H1 (cell line): ENCODE results near the gene VTI1B. TPM values are rescaled to one million over a fixed set of nuclear protein-coding genes. Genes with fewer than 3 reads are reported as not detected.

Source experiments
- CTCF ChIA-PET: fragments of 300-600 bp; sonication (Branson Sonifier 250); formaldehyde crosslinking; loops from one replicate; lab custom pipeline; 2021; ENCODE audit not compliant: partially characterized antibody; lab: Charles Lee
- POLR2A ChIA-PET: fragments of 300-600 bp; sonication (Branson Sonifier 250); formaldehyde crosslinking; loops from one replicate; lab custom pipeline; 2021; ENCODE audit warnings: inconsistent platforms; ENCODE audit not compliant: partially characterized antibody; lab: Charles Lee
- DNase-seq, 2 experiments: peaks; one replicate each; pipeline versions ENCODE4 v3.0.0 to v3.0.0-alpha.2; 2010 to 2022; ENCODE audit warnings: low spot score in 2 of 2, low read depth in 1 of 2, mixed read lengths in 1 of 2
- FAIRE-seq: peaks from 2 replicates; lab custom pipeline; 2011; peaks lifted over from hg19 to GRCh38; lab: Jason Lieb, UNC
- H2AFZ ChIP-seq: 2 replicates; pipeline ENCODE4 v1.8.1; 2012; ENCODE audit warnings: low read length, inconsistent platforms
- H2AK5ac ChIP-seq: 2 replicates; pipeline ENCODE4 v1.6.1; 2013; ENCODE audit warnings: low read depth, low read length
- H2BK120ac ChIP-seq: replicated peaks from 2 replicates; pipeline ENCODE3; 2013; ENCODE audit warnings: low read depth, low read length, inconsistent platforms
- H2BK12ac ChIP-seq: 2 replicates; pipeline ENCODE4 v1.6.1; 2013; ENCODE audit warnings: low read depth, low read length
- H2BK15ac ChIP-seq: 2 replicates; pipeline ENCODE4 v1.6.1; 2013; ENCODE audit warnings: low read length
- H2BK20ac ChIP-seq: 2 replicates; pipeline ENCODE4 v1.6.1; 2013; ENCODE audit warnings: low read length
- H2BK5ac ChIP-seq: 2 replicates; pipeline ENCODE4 v1.6.1; 2013; ENCODE audit warnings: low read depth, low read length
- H3K14ac ChIP-seq: 2 replicates; pipeline ENCODE4 v1.6.1; 2013; ENCODE audit warnings: inconsistent platforms; ENCODE audit not compliant: insufficient read length
- H3K18ac ChIP-seq: 2 replicates; pipeline ENCODE4 v1.6.1; 2013; ENCODE audit warnings: low read length; ENCODE audit errors: extremely low read depth
- H3K23ac ChIP-seq: 2 replicates; pipeline ENCODE4 v1.6.1; 2013; ENCODE audit warnings: inconsistent platforms; ENCODE audit not compliant: insufficient read length
- H3K23me2 ChIP-seq: 2 replicates; pipeline ENCODE4 v1.6.1; 2013; ENCODE audit warnings: low read depth, low read length
- H3K27ac ChIP-seq: 2 replicates; pipeline ENCODE4 v1.6.1; 2011; ENCODE audit warnings: low read depth, low read length, inconsistent platforms
- H3K27me3 ChIP-seq, 4 experiments: replicated peaks in 1 of 4; 1 replicate in 1 of 4; 2 replicates in 3 of 4; pipeline versions ENCODE4 v1.6.1 to v1.8.1; 2011 to 2013; ENCODE audit warnings: low read length in 3 of 4, mild to moderate bottlenecking in 3 of 4, inconsistent platforms in 2 of 4, mixed read lengths in 2 of 4, moderate library complexity in 1 of 4; ENCODE audit not compliant: control insufficient read depth in 3 of 4, insufficient read depth in 3 of 4; ENCODE audit errors: extremely low read depth in 1 of 4
- H3K36me3 ChIP-seq, 4 experiments: 2 replicates each; pipeline versions ENCODE4 v1.6.1 to v1.8.1; 2011 to 2013; ENCODE audit warnings: mild to moderate bottlenecking in 4 of 4, low read length in 3 of 4, moderate library complexity in 2 of 4, control low read depth in 1 of 4, inconsistent platforms in 1 of 4; ENCODE audit not compliant: insufficient read depth in 4 of 4, control insufficient read depth in 2 of 4
- H3K4ac ChIP-seq: replicated peaks from 2 replicates; pipeline ENCODE3; 2013; ENCODE audit warnings: low read length, low read depth, mixed read lengths, inconsistent platforms; ENCODE audit not compliant: insufficient read length
- H3K4me1 ChIP-seq, 4 experiments: replicated peaks in 1 of 4; 1 replicate in 1 of 4; 2 replicates in 3 of 4; pipeline versions ENCODE4 v1.6.1 to v1.8.1; 2011 to 2013; ENCODE audit warnings: low read length in 3 of 4, inconsistent platforms in 2 of 4, mixed read lengths in 1 of 4; ENCODE audit not compliant: insufficient read depth in 4 of 4, control insufficient read depth in 3 of 4
- H3K4me2 ChIP-seq, 2 experiments: 2 replicates each; pipeline versions ENCODE4 v1.6.1 to v1.8.1; 2011 to 2013; ENCODE audit warnings: low read depth in 2 of 2, low read length in 2 of 2, control low read depth in 1 of 2, inconsistent platforms in 1 of 2, mild to moderate bottlenecking in 1 of 2; ENCODE audit not compliant: insufficient read depth in 1 of 2
- H3K4me3 ChIP-seq, 4 experiments: fragments of 200-600, 300-600 bp in 1 of 4; sonication (generic), shearing (Covaris generic), sonication (Bioruptor Twin) in 1 of 4; 2 replicates each; pipeline versions ENCODE4 v1.5.1 to v1.8.1; 2011 to 2016; ENCODE audit warnings: low read length in 4 of 4, low read depth in 3 of 4, control low read depth in 2 of 4, inconsistent platforms in 2 of 4, mild to moderate bottlenecking in 2 of 4, mixed read lengths in 1 of 4, moderate library complexity in 1 of 4; ENCODE audit not compliant: insufficient read depth in 2 of 4; ENCODE audit errors: extremely low read depth in 1 of 4
- H3K56ac ChIP-seq: replicated peaks from 2 replicates; pipeline ENCODE3; 2013; ENCODE audit warnings: low read depth, mild to moderate bottlenecking, mixed read lengths, low read length, inconsistent platforms; ENCODE audit not compliant: insufficient read length
- H3K79me1 ChIP-seq: 2 replicates; pipeline ENCODE4 v1.6.1; 2013; ENCODE audit warnings: low read depth, low read length, control low read depth
- H3K79me2 ChIP-seq, 2 experiments: 2 replicates each; pipeline versions ENCODE4 v1.6.1 to v1.8.1; 2012 to 2013; ENCODE audit warnings: low read length in 2 of 2, mild to moderate bottlenecking in 2 of 2, inconsistent platforms in 1 of 2; ENCODE audit not compliant: insufficient read depth in 2 of 2, control insufficient read depth in 1 of 2
- H3K9ac ChIP-seq, 4 experiments: replicated peaks in 1 of 4; 1 replicate in 1 of 4; 2 replicates in 3 of 4; pipeline versions ENCODE4 v1.6.1 to v1.8.1; 2011 to 2013; ENCODE audit warnings: low read depth in 3 of 4, low read length in 3 of 4, control low read depth in 2 of 4, mild to moderate bottlenecking in 2 of 4, moderate library complexity in 2 of 4, inconsistent platforms in 1 of 4; ENCODE audit errors: extremely low read depth in 1 of 4
- H3K9me3 ChIP-seq, 2 experiments: 2 replicates each; pipeline versions ENCODE4 v1.6.1 to v1.8.1; 2012 to 2013; ENCODE audit warnings: mild to moderate bottlenecking in 2 of 2, moderate library complexity in 2 of 2, control low read depth in 1 of 2, inconsistent platforms in 1 of 2, low read depth in 1 of 2, low read length in 1 of 2, mixed read lengths in 1 of 2; ENCODE audit not compliant: insufficient read depth in 2 of 2
- H4K20me1 ChIP-seq, 2 experiments: replicated peaks in 1 of 2; 2 replicates each; pipeline versions ENCODE3 to v1.8.1; 2011 to 2013; ENCODE audit warnings: inconsistent platforms in 2 of 2, low read length in 2 of 2, mild to moderate bottlenecking in 1 of 2; ENCODE audit not compliant: insufficient read depth in 2 of 2, control insufficient read depth in 1 of 2
- H4K5ac ChIP-seq: 2 replicates; pipeline ENCODE4 v1.6.1; 2013; ENCODE audit warnings: low read length, low read depth, mixed read lengths, inconsistent platforms; ENCODE audit not compliant: insufficient read length
- H4K8ac ChIP-seq: 2 replicates; pipeline ENCODE4 v1.8.0; 2013; ENCODE audit warnings: mild to moderate bottlenecking, moderate library complexity, low read length, inconsistent platforms; ENCODE audit not compliant: insufficient read depth; ENCODE audit errors: extremely low read depth
- H4K91ac ChIP-seq: replicated peaks from 2 replicates; pipeline ENCODE3; 2013; ENCODE audit warnings: low read length, mixed read lengths, inconsistent platforms; ENCODE audit not compliant: insufficient read length
- PHF8 ChIP-seq: fragments of 200-600 bp; sonication (generic); conservative IDR thresholded peaks from 2 replicates; pipeline ENCODE4 v1.7.1; 2012; ENCODE audit warnings: low read depth, mild to moderate bottlenecking, inconsistent platforms, low read length, moderate library complexity
- WGBS, 2 experiments: shearing (Covaris generic) in 1 of 2; methylation state at CpG; one replicate each; pipeline versions ENCODE4 v1.1.6 to v1.1.7; 2013 to 2015; ENCODE audit warnings: low lambda C conversion rate in 2 of 2, mixed read lengths in 2 of 2, inconsistent platforms in 1 of 2, low coverage in 1 of 2, missing lambda C conversion rate in 1 of 2; ENCODE audit not compliant: insufficient replicate concordance in 2 of 2, insufficient coverage in 1 of 2, insufficient read length in 1 of 2; ENCODE audit errors: extremely low coverage in 1 of 2, missing lambda C conversion rate in 1 of 2; 5-methylcytosine and 5-hydroxymethylcytosine counted together
- polyA plus RNA-seq, 7 experiments: library from polyadenylated mRNA; depleted of rRNA in 3 of 7; stranded (reverse) in 5 of 7; unstranded in 2 of 7; fragments of >200 nt in 5 of 7; fragments of 200-250 nt in 2 of 7; gene quantifications; 1 replicate in 5 of 7; 2 replicates in 1 of 7; 4 replicates in 1 of 7; pipeline versions ENCODE4 v1.2.1 to v1.2.3, GENCODE V29; 2011 to 2013; ENCODE audit warnings: missing spikeins in 2 of 7, mixed read lengths in 2 of 7
- total RNA-seq: library from RNA; stranded (reverse); fragmentation: NEBNext Ultra II Directional; extraction: Animal tissue kit (Norgen Biotek cat#: 25700); gene quantifications from 2 replicates; pipeline ENCODE4 v1.2.1, GENCODE V29; 2021

VTI1B gene
- total and polyA plus RNA-seq, 2 of the 8 experiments (the other 6 are each of a cell fraction or from before 2014, with no cell fraction given): 28.1 to 98.7 TPM

- H2AFZ ChIP-seq: no peak overlapping the region
- H3K23ac ChIP-seq: no peak overlapping the region
- FAIRE-seq: no peak
- H2BK20ac ChIP-seq: no peak overlapping the region
- no peak overlapping the region for H2BK15ac ChIP-seq
- H4K8ac ChIP-seq: no peak overlapping the region
- peaks cover 0 to 2% (median under 1%) of the 10 kb centered on the region in 4 experiments; a peak in 2 of 8 replicates for H3K36me3 ChIP-seq
- 0 out of 2 replicates have a peak, but pooled peaks cover 2% of the 10 kb centered on the region for H3K23me2 ChIP-seq
- H4K5ac ChIP-seq: no peak overlapping the region
- DNase-seq: no peak
- peaks cover 6 to 22% of the 10 kb centered on the region in 2 experiments for H3K79me2 ChIP-seq
- no peak overlapping the region for H3K56ac ChIP-seq
- ChIA-PET POLR2A (interaction anchor here (1.5 to 1.7 kb wide), 2 partner anchors 12 to 118 kb away, joined by 3 to 4 read pairs; no protein-coding TSS in a partner anchor), CTCF (interaction anchor here (0.7 to 2.1 kb wide), 7 partner anchors 28 to 1119 kb away, joined by 3 to 5 read pairs (median 3); partner anchors contain the start of gene PIGH)
- 89% methylated on average over 1 of the region's 1 CpG; no CpG with 5 or more reads in 1 of the 2 experiments for WGBS, 2 experiments
- H3K4me1 ChIP-seq: peaks cover 3 to 5% (median 4%) of the 10 kb centered on the region in 4 experiments; a peak in 4 of 7 replicates
- H3K27me3 ChIP-seq: peaks cover 0 to 2% (median 0%) of the 10 kb centered on the region in 4 experiments; a peak in 2 of 7 replicates
- no peak overlapping the region for H3K18ac ChIP-seq
- H3K4ac ChIP-seq: no peak overlapping the region
- no peak for TF ChIP-seq PHF8
- H2BK12ac ChIP-seq: no peak overlapping the region
- 0 out of 2 replicates have a peak, but pooled peaks cover under 1% of the 10 kb centered on the region for H3K79me1 ChIP-seq
- H2BK120ac ChIP-seq: no peak overlapping the region
- no peaks in the 10 kb centered on the region for H3K9me3 ChIP-seq
- no peak overlapping the region for H4K91ac ChIP-seq
- H3K4me2 ChIP-seq: no peak overlapping the region
- H3K4me3 ChIP-seq: no peak overlapping the region
- H2BK5ac ChIP-seq: no peak overlapping the region
- H4K20me1 ChIP-seq: peaks cover 2 to 4% of the 10 kb centered on the region in 2 experiments
- no peak overlapping the region for H3K9ac ChIP-seq
- H3K14ac ChIP-seq: no peak overlapping the region
- H2AK5ac ChIP-seq: no peak overlapping the region
- H3K27ac ChIP-seq: no peak overlapping the region
Measured at GRCh38 chr14:67698179-67698578, 23.7 kb upstream of the VTI1B start.
